ENCODE data around the gene RNF212. TPM values are rescaled to one million over a fixed set of nuclear protein-coding genes. Genes with fewer than 3 reads are reported as not detected.

The RNF212 gene
- total RNA-seq, 2 donors from 2014 or later = 2.3 to 2.5 TPM

DNA sequence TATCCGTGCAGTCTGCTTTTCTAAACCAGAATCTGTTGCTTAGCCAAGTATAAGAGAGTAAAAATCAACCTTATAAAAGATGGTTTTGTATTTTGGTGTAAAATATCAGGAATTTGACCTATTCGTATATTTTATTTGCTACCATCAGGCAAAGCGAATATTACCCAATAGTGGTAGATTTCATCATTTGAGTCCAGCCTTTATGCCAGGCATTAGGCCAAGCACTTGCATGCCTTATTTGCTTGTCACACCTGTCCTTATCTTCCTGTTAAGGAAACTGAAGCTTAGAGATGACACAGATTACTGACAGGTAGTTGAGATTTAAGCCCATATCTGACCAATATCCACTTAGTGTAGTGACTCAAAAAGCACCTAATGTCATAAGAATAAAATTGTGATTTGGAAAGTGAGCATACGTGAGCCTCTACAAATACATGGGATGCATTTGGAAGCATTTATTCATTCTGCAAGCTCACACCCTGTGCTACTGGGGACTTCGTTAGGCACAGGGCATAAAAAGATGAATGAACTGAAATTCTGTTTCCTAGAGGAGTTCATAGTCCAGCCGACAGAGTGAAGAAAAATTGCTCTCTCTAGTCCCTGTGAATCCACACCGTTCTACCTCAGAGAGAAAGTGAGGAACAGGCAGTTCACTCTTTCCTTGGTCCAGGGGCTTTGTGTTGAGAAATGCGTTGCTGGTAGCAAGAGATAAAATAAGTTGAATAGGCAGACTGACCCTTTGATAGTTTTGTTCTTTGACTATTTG, 2.3 kb upstream of the RNF212 start:
- H3K9me3 ChIP-seq = no peaks in the 10 kb centered on the region
- no peak for DNase-seq
- no peaks in the 10 kb centered on the region for H3K36me3 ChIP-seq
- no peak overlapping the region for H3K27ac ChIP-seq
- H3K4me1 ChIP-seq = no peaks in the 10 kb centered on the region
- no peak overlapping the region for H3K4me3 ChIP-seq
- TF ChIP-seq, protein P1, sequence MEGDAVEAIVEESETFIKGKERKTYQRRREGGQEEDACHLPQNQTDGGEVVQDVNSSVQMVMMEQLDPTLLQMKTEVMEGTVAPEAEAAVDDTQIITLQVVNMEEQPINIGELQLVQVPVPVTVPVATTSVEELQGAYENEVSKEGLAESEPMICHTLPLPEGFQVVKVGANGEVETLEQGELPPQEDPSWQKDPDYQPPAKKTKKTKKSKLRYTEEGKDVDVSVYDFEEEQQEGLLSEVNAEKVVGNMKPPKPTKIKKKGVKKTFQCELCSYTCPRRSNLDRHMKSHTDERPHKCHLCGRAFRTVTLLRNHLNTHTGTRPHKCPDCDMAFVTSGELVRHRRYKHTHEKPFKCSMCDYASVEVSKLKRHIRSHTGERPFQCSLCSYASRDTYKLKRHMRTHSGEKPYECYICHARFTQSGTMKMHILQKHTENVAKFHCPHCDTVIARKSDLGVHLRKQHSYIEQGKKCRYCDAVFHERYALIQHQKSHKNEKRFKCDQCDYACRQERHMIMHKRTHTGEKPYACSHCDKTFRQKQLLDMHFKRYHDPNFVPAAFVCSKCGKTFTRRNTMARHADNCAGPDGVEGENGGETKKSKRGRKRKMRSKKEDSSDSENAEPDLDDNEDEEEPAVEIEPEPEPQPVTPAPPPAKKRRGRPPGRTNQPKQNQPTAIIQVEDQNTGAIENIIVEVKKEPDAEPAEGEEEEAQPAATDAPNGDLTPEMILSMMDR (IDR thresholded peaks at IDR 0.05) = no peak
- no peaks in the 10 kb centered on the region for H3K27me3 ChIP-seq
- intact Hi-C loops (cut with DNase I) = no loop called here
- H3K9ac ChIP-seq (ENCODE audit: low read depth in 2 of 2, low read length in 2 of 2) = no peak overlapping the region

DNA sequence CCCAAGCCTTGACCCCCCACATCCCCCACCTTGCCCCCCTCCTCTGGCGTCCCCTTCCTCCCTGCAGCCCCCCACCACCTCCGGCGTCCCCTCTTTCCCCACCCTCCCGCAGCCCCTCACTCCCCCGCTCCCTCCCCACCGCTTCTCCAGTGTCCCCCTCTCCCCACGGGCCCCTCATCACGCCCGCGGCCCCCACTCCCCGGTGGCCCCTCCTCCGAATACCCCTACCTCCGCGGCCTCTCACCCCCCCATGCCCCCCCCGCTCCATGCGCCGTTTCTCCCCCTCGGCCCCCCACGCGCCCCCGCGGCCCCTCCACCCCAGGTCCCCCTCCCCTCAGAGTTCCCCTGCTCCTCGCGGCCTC, 562 bp downstream of the RNF212 start:
- no peak overlapping the region for H3K27ac ChIP-seq
- intact Hi-C loops (cut with DNase I) = no loop called here
- no peaks in the 10 kb centered on the region for H3K9me3 ChIP-seq
- no peak overlapping the region for H3K9ac ChIP-seq (ENCODE audit: low read depth in 2 of 2, low read length in 2 of 2)
- no peak for DNase-seq
- TF ChIP-seq, protein P1 (IDR thresholded peaks at IDR 0.05) = no peak
- peaks cover 2% of the 10 kb centered on the region for H3K4me1 ChIP-seq
- H3K4me3 ChIP-seq = no peak overlapping the region
- no peaks in the 10 kb centered on the region for H3K36me3 ChIP-seq
- H3K27me3 ChIP-seq = no peaks in the 10 kb centered on the region

DNA sequence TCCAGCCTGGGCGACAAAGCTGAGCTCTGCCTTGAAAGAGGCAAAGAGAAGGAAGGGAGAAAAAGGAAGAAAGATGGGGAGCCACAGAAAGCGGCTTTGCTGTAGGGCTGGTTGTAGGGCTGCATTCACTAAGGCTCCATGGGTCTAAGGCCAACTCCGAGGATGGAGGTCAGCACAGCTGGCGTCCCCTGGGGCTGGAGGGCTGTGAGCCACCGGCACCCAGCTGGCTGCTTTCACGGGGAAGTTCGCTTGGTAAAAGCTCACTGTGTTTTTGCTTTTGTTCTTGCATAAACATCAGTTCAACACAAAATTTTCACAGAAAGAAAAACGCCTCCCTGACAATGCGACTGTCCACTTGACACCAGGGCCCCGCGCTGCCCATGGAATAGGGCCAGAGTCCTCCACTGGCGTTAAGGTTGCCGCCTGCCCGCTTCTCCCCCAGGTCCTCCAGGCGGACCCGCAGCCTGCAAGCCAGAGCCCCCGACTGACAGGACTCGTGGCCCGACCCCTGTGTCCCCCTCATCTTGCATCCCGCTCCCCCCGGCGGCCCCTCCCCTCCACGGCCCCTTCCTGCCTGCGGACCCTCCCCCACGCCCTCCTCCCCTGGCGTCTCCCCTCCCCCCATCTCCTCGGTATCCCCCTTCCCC, 1.1 kb downstream of the RNF212 start:
- Histone ChIP-seq H3K27me3 (no peaks in the 10 kb centered on the region), H3K27ac (no peak overlapping the region), H3K9ac (ENCODE audit: low read depth in 2 of 2, low read length in 2 of 2) (no peak overlapping the region), H3K4me1 (peaks cover 2% of the 10 kb centered on the region), H3K36me3 (no peaks in the 10 kb centered on the region), H3K9me3 (no peaks in the 10 kb centered on the region), H3K4me3 (no peak overlapping the region)
- TF ChIP-seq, protein P1 (IDR thresholded peaks at IDR 0.05) = no peak
- intact Hi-C loops (cut with DNase I) = no loop called here
- DNase-seq = no peak

DNA sequence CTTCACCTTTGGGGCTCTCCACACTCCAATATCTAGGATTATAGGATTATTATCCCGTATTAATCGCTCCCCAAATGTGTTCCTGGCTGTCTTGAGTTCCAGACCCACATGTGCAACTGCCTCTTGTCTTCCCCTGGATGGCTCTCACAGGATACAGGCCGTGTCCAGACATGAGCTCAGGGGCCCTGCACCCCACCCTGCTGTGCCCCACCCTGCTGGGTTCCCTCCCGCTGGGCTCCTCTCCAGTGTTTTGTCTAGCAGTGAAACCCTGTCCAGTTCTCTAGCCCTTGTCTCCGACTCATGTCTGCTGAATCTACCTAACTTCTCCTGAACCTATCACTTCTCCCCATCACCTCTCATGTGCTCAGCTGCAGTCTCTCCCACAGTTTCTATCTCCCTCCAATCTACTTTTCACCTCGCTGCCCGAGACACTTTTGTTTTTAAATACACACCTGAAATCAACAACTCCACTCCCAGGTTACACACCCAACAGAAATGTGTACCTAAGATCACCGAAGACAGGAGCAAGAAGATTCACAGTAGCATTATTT, 2.0 kb downstream of the RNF212 start:
- H3K27ac ChIP-seq = no peak overlapping the region
- peaks cover 2% of the 10 kb centered on the region for H3K4me1 ChIP-seq
- H3K9me3 ChIP-seq = no peaks in the 10 kb centered on the region
- no peak for DNase-seq
- H3K27me3 ChIP-seq = no peaks in the 10 kb centered on the region
- no peak overlapping the region for H3K9ac ChIP-seq (ENCODE audit: low read depth in 2 of 2, low read length in 2 of 2)
- no peaks in the 10 kb centered on the region for H3K36me3 ChIP-seq
- H3K4me3 ChIP-seq = no peak overlapping the region
- TF ChIP-seq, protein P1 (IDR thresholded peaks at IDR 0.05) = no peak
- intact Hi-C loops (cut with DNase I) = no loop called here

DNA sequence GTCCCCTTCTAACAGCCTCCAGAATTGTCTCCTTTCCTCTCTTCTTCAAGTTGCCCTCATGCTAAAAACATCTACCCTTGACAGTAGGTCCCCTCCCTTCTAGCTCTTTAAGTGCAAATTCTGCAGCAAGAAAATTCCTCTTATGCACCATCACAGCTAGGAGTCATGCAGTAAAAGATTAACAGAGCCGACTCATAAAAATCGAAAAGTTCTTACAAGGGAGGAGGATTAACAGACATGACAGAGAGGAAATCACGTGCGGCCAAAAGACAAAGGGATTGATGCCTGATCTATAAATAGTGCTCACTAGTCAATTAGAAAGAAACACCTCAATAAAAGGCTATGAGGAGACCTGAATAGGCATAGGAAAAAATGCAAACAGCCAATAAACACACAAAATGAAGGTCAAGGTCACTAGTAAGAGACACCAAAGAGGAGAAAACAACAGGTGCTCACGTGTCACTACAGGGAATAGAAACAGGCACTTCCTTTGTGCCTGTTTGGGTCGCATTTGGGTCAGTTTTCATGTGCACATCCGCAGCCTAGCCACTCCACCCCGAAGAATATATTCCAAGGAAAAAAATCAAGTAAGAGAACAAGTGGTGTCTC, 3.4 kb downstream of the RNF212 start:
- H3K27me3 ChIP-seq = no peaks in the 10 kb centered on the region
- H3K4me3 ChIP-seq = no peak overlapping the region
- no peaks in the 10 kb centered on the region for H3K36me3 ChIP-seq
- intact Hi-C loops (cut with DNase I) = no loop called here
- TF ChIP-seq, protein P1 (IDR thresholded peaks at IDR 0.05) = no peak
- DNase-seq = no peak
- H3K9ac ChIP-seq (ENCODE audit: low read depth in 2 of 2, low read length in 2 of 2) = no peak overlapping the region
- peaks cover 2% of the 10 kb centered on the region for H3K4me1 ChIP-seq
- no peak overlapping the region for H3K27ac ChIP-seq
- H3K9me3 ChIP-seq = no peaks in the 10 kb centered on the region
